K562 (cell line): ENCODE results near the gene AVPR1B. TPM values are rescaled to one million over a fixed set of nuclear protein-coding genes. Genes with fewer than 3 reads are reported as not detected.

Experiments used
- ATAC-seq: fragments of 200-7000 bp; cut with Tn5 transposase; 3 replicates; pipeline ENCODE4 v1.9.1; 2020; ENCODE audit warnings: moderate library complexity
- BruUV-seq: library from RNA; stranded (reverse); fragments of 400-500 nt; replicated peaks from 2 replicates; lab custom pipeline; 2021; lab: Mats Ljungman, UMichigan
- CTCF ChIA-PET: fragments of 300-600 bp; formaldehyde crosslinking; extraction: SDS; loops from one replicate; lab custom pipeline; 2021; ENCODE audit warnings: low intra/inter-chr PET ratio; lab: Yijun Ruan, JAX
- POLR2A ChIA-PET: fragments of 300-600, 350-650 bp; sonication (Branson Sonifier 250); formaldehyde crosslinking; extraction: SDS; loops from one replicate; lab custom pipeline; 2021; ENCODE audit warnings: antibody characterized with exemption, inconsistent platforms; lab: Yijun Ruan, JAX
- DNase-seq, 4 experiments: peaks; one replicate each; pipeline versions ENCODE4 v3.0.0 to v3.0.0-alpha.2; 2011 to 2018; ENCODE audit warnings: low spot score in 3 of 4, mixed read lengths in 3 of 4; ENCODE audit errors: extremely low read depth in 1 of 4
- FAIRE-seq: peaks from 2 replicates; lab custom pipeline; 2011; peaks lifted over from hg19 to GRCh38; lab: Jason Lieb, UNC
- H2AFZ ChIP-seq: 2 replicates; pipeline ENCODE4 v1.6.0; 2011; ENCODE audit warnings: low read depth, low read length, control low read depth, inconsistent platforms
- H3K27ac ChIP-seq: fragments of 200-600 bp; 3 replicates; pipeline ENCODE4 v1.8.0; 2011; ENCODE audit warnings: low read depth, mild to moderate bottlenecking, control low read depth, inconsistent platforms, low read length, moderate library complexity, mixed read lengths; ENCODE audit errors: extremely low read depth
- H3K27me3 ChIP-seq, 2 experiments: fragments of 300-600 bp in 1 of 2; 2 replicates in 1 of 2; 3 replicates in 1 of 2; pipeline versions ENCODE4 v1.6.0 to v1.8.0; 2011; ENCODE audit warnings: inconsistent platforms in 2 of 2, low read length in 2 of 2, mild to moderate bottlenecking in 1 of 2, mixed read lengths in 1 of 2, moderate library complexity in 1 of 2; ENCODE audit not compliant: control insufficient read depth in 2 of 2, insufficient read depth in 2 of 2
- H3K36me3 ChIP-seq: fragments of 300-600 bp; 3 replicates; pipeline ENCODE4 v1.8.0; 2011; ENCODE audit warnings: mild to moderate bottlenecking, low read length, inconsistent platforms; ENCODE audit not compliant: control insufficient read depth, insufficient read depth
- H3K4me1 ChIP-seq, 2 experiments: fragments of 200-600 bp in 1 of 2; replicated peaks in 1 of 2; 2 replicates in 1 of 2; 3 replicates in 1 of 2; pipeline versions ENCODE4 v1.5.1 to v1.8.0; 2011; ENCODE audit warnings: inconsistent platforms in 2 of 2, low read length in 2 of 2, mild to moderate bottlenecking in 1 of 2, mixed read lengths in 1 of 2, moderate library complexity in 1 of 2; ENCODE audit not compliant: control insufficient read depth in 2 of 2, insufficient read depth in 2 of 2
- H3K4me2 ChIP-seq: 2 replicates; pipeline ENCODE4 v1.6.1; 2011; ENCODE audit warnings: low read length, control low read depth, inconsistent platforms, mixed read lengths; ENCODE audit not compliant: insufficient read depth
- H3K4me3 ChIP-seq: fragments of 200-600 bp; sonication (generic), shearing (Covaris generic); 2 replicates; pipeline ENCODE4 v1.5.1; 2016; ENCODE audit warnings: control low read depth, inconsistent platforms
- H3K79me2 ChIP-seq: fragments of 200-600 bp; 3 replicates; pipeline ENCODE4 v1.8.0; 2011; ENCODE audit warnings: low read length, inconsistent platforms; ENCODE audit not compliant: control insufficient read depth, insufficient read depth
- H3K9ac ChIP-seq, 2 experiments: 2 replicates each; pipeline versions ENCODE4 v1.6.0 to v1.6.1; 2011; ENCODE audit warnings: low read depth in 2 of 2, low read length in 2 of 2, control low read depth in 1 of 2, inconsistent platforms in 1 of 2, mild to moderate bottlenecking in 1 of 2, mixed read lengths in 1 of 2; ENCODE audit not compliant: insufficient read depth in 1 of 2
- H3K9me1 ChIP-seq: one replicate; pipeline ENCODE4 v1.6.0; 2011; ENCODE audit warnings: inconsistent platforms, mild to moderate bottlenecking, low read length, moderate library complexity; ENCODE audit not compliant: control insufficient read depth, insufficient read depth
- H3K9me3 ChIP-seq: replicated peaks from 2 replicates; pipeline ENCODE4 v1.5.1; 2011; ENCODE audit warnings: low read depth, low read length, inconsistent platforms; ENCODE audit not compliant: control insufficient read depth, insufficient read depth
- H4K20me1 ChIP-seq: replicated peaks from 2 replicates; pipeline ENCODE4 v1.6.1; 2011; ENCODE audit warnings: low read length, inconsistent platforms, mixed read lengths; ENCODE audit not compliant: control insufficient read depth, insufficient read depth
- C11orf30 ChIP-seq: fragments of 450-650 bp; IDR thresholded peaks from 2 replicates; pipeline ENCODE4 v1.6.1; 2016; ENCODE audit warnings: low read depth, mild to moderate bottlenecking
- CAMTA2 ChIP-seq: fragments of 250-450 bp; sonication (Bioruptor Pico); conservative IDR thresholded peaks from 2 replicates; pipeline ENCODE4 v1.5.1; 2022
- CBFA2T2 ChIP-seq: fragments of 450-650 bp; conservative IDR thresholded peaks from 2 replicates; pipeline ENCODE4 v1.6.1; 2017; ENCODE audit warnings: mild to moderate bottlenecking
- E2F5 ChIP-seq: sonication (generic); formaldehyde crosslinking; IDR thresholded peaks from 2 replicates; pipeline ENCODE4 v1.8.0; 2022; ENCODE audit warnings: mild to moderate bottlenecking, missing genetic modification reagents
- ESRRB ChIP-seq: fragments of 250-450 bp; sonication (Bioruptor Pico); IDR thresholded peaks from 2 replicates; pipeline ENCODE4 v1.5.0; 2020; ENCODE audit warnings: mild to moderate bottlenecking, moderate library complexity, borderline replicate concordance
- GTF3C2 ChIP-seq: IDR thresholded peaks from 3 replicates; pipeline ENCODE4 v1.6.1; 2011; ENCODE audit warnings: borderline replicate concordance, mild to moderate bottlenecking, moderate library complexity; ENCODE audit not compliant: insufficient read length; ENCODE audit errors: extremely low read depth
- KLF1 ChIP-seq: fragments of 450-650 bp; IDR thresholded peaks from 2 replicates; pipeline ENCODE4 v1.6.1; 2016; ENCODE audit warnings: missing genetic modification characterization, missing compliant biosample characterization
- NR2F6 ChIP-seq: fragments of 450-650 bp; formaldehyde crosslinking; IDR thresholded peaks from 2 replicates; pipeline ENCODE4 v1.4.0; 2020; ENCODE audit warnings: mild to moderate bottlenecking
- POLR2AphosphoS5 ChIP-seq: IDR thresholded peaks from 2 replicates; pipeline ENCODE4 v1.6.1; 2011; ENCODE audit warnings: mild to moderate bottlenecking, low read depth, low read length, moderate library complexity; ENCODE audit not compliant: control insufficient read depth, insufficient read depth
- RBM25 ChIP-seq: fragments of 200-400 bp; formaldehyde crosslinking; IDR thresholded peaks from 2 replicates; pipeline ENCODE4 v1.6.1; 2018; ENCODE audit warnings: low read length, low read depth, moderate library complexity; ENCODE audit not compliant: severe bottlenecking
- SREBF2 ChIP-seq: sonication (generic); formaldehyde crosslinking; IDR thresholded peaks from 2 replicates; pipeline ENCODE4 v1.4.0; 2020; ENCODE audit warnings: mild to moderate bottlenecking, missing genetic modification reagents
- SRSF7 ChIP-seq: fragments of 200-400 bp; formaldehyde crosslinking; optimal IDR thresholded peaks from 2 replicates; pipeline ENCODE3; 2017; ENCODE audit warnings: mild to moderate bottlenecking, low read depth, low read length
- TEAD4 ChIP-seq, 2 experiments: sonication (generic) in 1 of 2; formaldehyde crosslinking in 1 of 2; IDR thresholded peaks; 2 replicates each; pipeline versions ENCODE4 v1.6.1 to v1.8.0; 2012 to 2022; ENCODE audit warnings: borderline replicate concordance in 1 of 2, inconsistent platforms in 1 of 2, low read length in 1 of 2, mild to moderate bottlenecking in 1 of 2, missing genetic modification reagents in 1 of 2
- TRIM24 ChIP-seq, 2 experiments: fragments of 450-650 bp; IDR thresholded peaks; 2 replicates each; pipeline ENCODE4 v1.6.1; 2016
- USF2 ChIP-seq: sonication (generic); formaldehyde crosslinking; IDR thresholded peaks from 2 replicates; pipeline ENCODE4 v1.5.0; 2020; ENCODE audit warnings: missing genetic modification reagents
- ZC3H11A ChIP-seq: IDR thresholded peaks from 2 replicates; pipeline ENCODE4 v1.6.1; 2012; ENCODE audit warnings: low read depth, low read length, improper control_type of control experiment
- ZNF197 ChIP-seq: fragments of 200-800 bp; sonication (Bioruptor generic); IDR thresholded peaks from 2 replicates; pipeline ENCODE4 v1.6.1; 2016; ENCODE audit warnings: low read depth, missing genetic modification characterization, missing compliant biosample characterization
- WGBS: fragments of 100-300 bp; shearing (Covaris generic); methylation state at CpG from one replicate; pipeline ENCODE4 v1.1.6; 2016; ENCODE audit warnings: low coverage, mixed read lengths; ENCODE audit not compliant: insufficient coverage; ENCODE audit errors: missing lambda C conversion rate; 5-methylcytosine and 5-hydroxymethylcytosine counted together
- in situ Hi-C: fragments of 300-500 bp; cut with MboI; formaldehyde crosslinking; loops from 4 replicates; pipeline ENCODE4 v1.15.0; 2018; ENCODE audit warnings: inconsistent platforms, mixed read lengths
- intact Hi-C: fragments of 100-400 bp; cut with micrococcal nuclease; formaldehyde crosslinking; loops from 2 replicates; pipeline ENCODE4 v1.14.2; 2022
- polyA plus RNA-seq, 8 experiments: library from polyadenylated mRNA; depleted of rRNA in 4 of 8; stranded (reverse) in 5 of 8; unstranded in 3 of 8; fragments of >200 nt; fragmentation: Nextera tagmentation in 2 of 8; fragmentation: Illumina TruSeq in 1 of 8; extraction: Ambion mirVana in 2 of 8; extraction: Trizol in 1 of 8; gene quantifications; 2 replicates each; pipeline versions ENCODE4 v1.2.1 to v1.2.3, GENCODE V29; 2011 to 2014; ENCODE audit warnings: inconsistent platforms in 1 of 8, missing spikeins in 1 of 8
- total RNA-seq, 7 experiments: library from RNA; depleted of rRNA in 6 of 7; stranded (reverse); fragments of >200 nt in 6 of 7; fragmentation: Illumina TruSeq in 2 of 7; extraction: Trizol in 2 of 7; gene quantifications; 2 replicates each; pipeline versions ENCODE4 v1.2.1 to v1.2.3, GENCODE V29; 2011 to 2021; ENCODE audit warnings: low replicate concordance in 1 of 7

Gene AVPR1B
- total and polyA plus RNA-seq, 9 of the 15 experiments (the other 6 are each of a cell fraction or from before 2014, with no cell fraction given), result not detected

- under 1% methylated on average over 8 of the region's 8 CpGs for WGBS
- peak; percentile 6 for FAIRE-seq
- Histone ChIP-seq H3K4me2 (no peak overlapping the region), H3K9me1 (no peaks in the 10 kb centered on the region), H3K27me3 (peaks cover 15 to 20% of the 10 kb centered on the region in 2 experiments), H2AFZ (no peak overlapping the region), H3K27ac (no peak overlapping the region), H3K4me1 (peaks cover 6 to 13% of the 10 kb centered on the region in 2 experiments; a peak in 4 of 5 replicates), H3K9ac (no peak overlapping the region), H3K4me3 (no peak overlapping the region), H3K36me3 (no peaks in the 10 kb centered on the region), H3K9me3 (0 out of 2 replicates have a peak, but pooled peaks cover 3% of the 10 kb centered on the region), H3K79me2 (no peaks in the 10 kb centered on the region), H4K20me1 (0 out of 2 replicates have a peak, but pooled peaks cover 7% of the 10 kb centered on the region)
- ChIA-PET CTCF (no interaction called here), POLR2A (interaction anchor here (0.9 to 1.0 kb wide), 2 partner anchors 8 to 37 kb away, joined by 3 read pairs; no protein-coding TSS in a partner anchor)
- in situ Hi-C loops, result no loop called here
- intact Hi-C loops, result no loop called here
- peak in 1 of 4 experiments; percentile 46 for DNase-seq
- no TSS peak for BruUV-seq
- ATAC-seq, result peak; percentile 37
- TF ChIP-seq TRIM24 (IDR thresholded peaks at IDR 0.05) (peak in 1 of 2 experiments; percentile 48; a peak in 1 of 4 replicates), SRSF7 (no peak), KLF1 (no peak), ZNF197 (CRISPR knock-in tag) (no peak), CAMTA2 (CRISPR knock-in tag) (no peak), ESRRB (no peak), GTF3C2 (no peak), TEAD4 (IDR thresholded peaks at IDR 0.05; ENCODE audit: low read length) (peak; percentile 82), TEAD4 (CRISPR knock-in tag; IDR thresholded peaks at IDR 0.05; ENCODE audit: borderline replicate concordance) (no peak), NR2F6 (CRISPR knock-in tag) (no peak), SREBF2 (CRISPR knock-in tag) (no peak), USF2 (CRISPR knock-in tag) (peak; percentile 50), CBFA2T2 (peak; percentile 76), E2F5 (no peak), ZC3H11A (no peak), RBM25 (no peak), POLR2AphosphoS5 (0 out of 2 replicates have a peak, but pooled peaks have one; percentile 39), C11orf30 (no peak)
Observed at GRCh38 chr1:206067486-206068227, 49.5 kb downstream of the AVPR1B start.
